H1 (cell line): ENCODE measurements around the gene GRAMD2A. TPM values are rescaled to one million over a fixed set of nuclear protein-coding genes. Genes with fewer than 3 reads are reported as not detected.

Source experiments
- CTCF ChIA-PET: fragments of 300-600 bp; sonication (Branson Sonifier 250); formaldehyde crosslinking; loops from one replicate; lab custom pipeline; 2021; ENCODE audit not compliant: partially characterized antibody; lab: Charles Lee
- POLR2A ChIA-PET: fragments of 300-600 bp; sonication (Branson Sonifier 250); formaldehyde crosslinking; loops from one replicate; lab custom pipeline; 2021; ENCODE audit warnings: inconsistent platforms; ENCODE audit not compliant: partially characterized antibody; lab: Charles Lee
- DNase-seq, 2 experiments: peaks; one replicate each; pipeline versions ENCODE4 v3.0.0 to v3.0.0-alpha.2; 2010 to 2022; ENCODE audit warnings: low spot score in 2 of 2, low read depth in 1 of 2, mixed read lengths in 1 of 2
- FAIRE-seq: peaks from 2 replicates; lab custom pipeline; 2011; peaks lifted over from hg19 to GRCh38; lab: Jason Lieb, UNC
- H2AFZ ChIP-seq: 2 replicates; pipeline ENCODE4 v1.8.1; 2012; ENCODE audit warnings: low read length, inconsistent platforms
- H2AK5ac ChIP-seq: 2 replicates; pipeline ENCODE4 v1.6.1; 2013; ENCODE audit warnings: low read depth, low read length
- H2BK120ac ChIP-seq: replicated peaks from 2 replicates; pipeline ENCODE3; 2013; ENCODE audit warnings: low read depth, low read length, inconsistent platforms
- H2BK12ac ChIP-seq: 2 replicates; pipeline ENCODE4 v1.6.1; 2013; ENCODE audit warnings: low read depth, low read length
- H2BK15ac ChIP-seq: 2 replicates; pipeline ENCODE4 v1.6.1; 2013; ENCODE audit warnings: low read length
- H2BK20ac ChIP-seq: 2 replicates; pipeline ENCODE4 v1.6.1; 2013; ENCODE audit warnings: low read length
- H2BK5ac ChIP-seq: 2 replicates; pipeline ENCODE4 v1.6.1; 2013; ENCODE audit warnings: low read depth, low read length
- H3K14ac ChIP-seq: 2 replicates; pipeline ENCODE4 v1.6.1; 2013; ENCODE audit warnings: inconsistent platforms; ENCODE audit not compliant: insufficient read length
- H3K18ac ChIP-seq: 2 replicates; pipeline ENCODE4 v1.6.1; 2013; ENCODE audit warnings: low read length; ENCODE audit errors: extremely low read depth
- H3K23ac ChIP-seq: 2 replicates; pipeline ENCODE4 v1.6.1; 2013; ENCODE audit warnings: inconsistent platforms; ENCODE audit not compliant: insufficient read length
- H3K23me2 ChIP-seq: 2 replicates; pipeline ENCODE4 v1.6.1; 2013; ENCODE audit warnings: low read depth, low read length
- H3K27ac ChIP-seq: 2 replicates; pipeline ENCODE4 v1.6.1; 2011; ENCODE audit warnings: low read depth, low read length, inconsistent platforms
- H3K27me3 ChIP-seq, 4 experiments: replicated peaks in 1 of 4; 1 replicate in 1 of 4; 2 replicates in 3 of 4; pipeline versions ENCODE4 v1.6.1 to v1.8.1; 2011 to 2013; ENCODE audit warnings: low read length in 3 of 4, mild to moderate bottlenecking in 3 of 4, inconsistent platforms in 2 of 4, mixed read lengths in 2 of 4, moderate library complexity in 1 of 4; ENCODE audit not compliant: control insufficient read depth in 3 of 4, insufficient read depth in 3 of 4; ENCODE audit errors: extremely low read depth in 1 of 4
- H3K36me3 ChIP-seq, 4 experiments: 2 replicates each; pipeline versions ENCODE4 v1.6.1 to v1.8.1; 2011 to 2013; ENCODE audit warnings: mild to moderate bottlenecking in 4 of 4, low read length in 3 of 4, moderate library complexity in 2 of 4, control low read depth in 1 of 4, inconsistent platforms in 1 of 4; ENCODE audit not compliant: insufficient read depth in 4 of 4, control insufficient read depth in 2 of 4
- H3K4ac ChIP-seq: replicated peaks from 2 replicates; pipeline ENCODE3; 2013; ENCODE audit warnings: low read length, low read depth, mixed read lengths, inconsistent platforms; ENCODE audit not compliant: insufficient read length
- H3K4me1 ChIP-seq, 4 experiments: replicated peaks in 1 of 4; 1 replicate in 1 of 4; 2 replicates in 3 of 4; pipeline versions ENCODE4 v1.6.1 to v1.8.1; 2011 to 2013; ENCODE audit warnings: low read length in 3 of 4, inconsistent platforms in 2 of 4, mixed read lengths in 1 of 4; ENCODE audit not compliant: insufficient read depth in 4 of 4, control insufficient read depth in 3 of 4
- H3K4me2 ChIP-seq, 2 experiments: 2 replicates each; pipeline versions ENCODE4 v1.6.1 to v1.8.1; 2011 to 2013; ENCODE audit warnings: low read depth in 2 of 2, low read length in 2 of 2, control low read depth in 1 of 2, inconsistent platforms in 1 of 2, mild to moderate bottlenecking in 1 of 2; ENCODE audit not compliant: insufficient read depth in 1 of 2
- H3K4me3 ChIP-seq, 4 experiments: fragments of 200-600, 300-600 bp in 1 of 4; sonication (generic), shearing (Covaris generic), sonication (Bioruptor Twin) in 1 of 4; 2 replicates each; pipeline versions ENCODE4 v1.5.1 to v1.8.1; 2011 to 2016; ENCODE audit warnings: low read length in 4 of 4, low read depth in 3 of 4, control low read depth in 2 of 4, inconsistent platforms in 2 of 4, mild to moderate bottlenecking in 2 of 4, mixed read lengths in 1 of 4, moderate library complexity in 1 of 4; ENCODE audit not compliant: insufficient read depth in 2 of 4; ENCODE audit errors: extremely low read depth in 1 of 4
- H3K56ac ChIP-seq: replicated peaks from 2 replicates; pipeline ENCODE3; 2013; ENCODE audit warnings: low read depth, mild to moderate bottlenecking, mixed read lengths, low read length, inconsistent platforms; ENCODE audit not compliant: insufficient read length
- H3K79me1 ChIP-seq: 2 replicates; pipeline ENCODE4 v1.6.1; 2013; ENCODE audit warnings: low read depth, low read length, control low read depth
- H3K79me2 ChIP-seq, 2 experiments: 2 replicates each; pipeline versions ENCODE4 v1.6.1 to v1.8.1; 2012 to 2013; ENCODE audit warnings: low read length in 2 of 2, mild to moderate bottlenecking in 2 of 2, inconsistent platforms in 1 of 2; ENCODE audit not compliant: insufficient read depth in 2 of 2, control insufficient read depth in 1 of 2
- H3K9ac ChIP-seq, 4 experiments: replicated peaks in 1 of 4; 1 replicate in 1 of 4; 2 replicates in 3 of 4; pipeline versions ENCODE4 v1.6.1 to v1.8.1; 2011 to 2013; ENCODE audit warnings: low read depth in 3 of 4, low read length in 3 of 4, control low read depth in 2 of 4, mild to moderate bottlenecking in 2 of 4, moderate library complexity in 2 of 4, inconsistent platforms in 1 of 4; ENCODE audit errors: extremely low read depth in 1 of 4
- H3K9me3 ChIP-seq, 2 experiments: 2 replicates each; pipeline versions ENCODE4 v1.6.1 to v1.8.1; 2012 to 2013; ENCODE audit warnings: mild to moderate bottlenecking in 2 of 2, moderate library complexity in 2 of 2, control low read depth in 1 of 2, inconsistent platforms in 1 of 2, low read depth in 1 of 2, low read length in 1 of 2, mixed read lengths in 1 of 2; ENCODE audit not compliant: insufficient read depth in 2 of 2
- H4K20me1 ChIP-seq, 2 experiments: replicated peaks in 1 of 2; 2 replicates each; pipeline versions ENCODE3 to v1.8.1; 2011 to 2013; ENCODE audit warnings: inconsistent platforms in 2 of 2, low read length in 2 of 2, mild to moderate bottlenecking in 1 of 2; ENCODE audit not compliant: insufficient read depth in 2 of 2, control insufficient read depth in 1 of 2
- H4K5ac ChIP-seq: 2 replicates; pipeline ENCODE4 v1.6.1; 2013; ENCODE audit warnings: low read length, low read depth, mixed read lengths, inconsistent platforms; ENCODE audit not compliant: insufficient read length
- H4K8ac ChIP-seq: 2 replicates; pipeline ENCODE4 v1.8.0; 2013; ENCODE audit warnings: mild to moderate bottlenecking, moderate library complexity, low read length, inconsistent platforms; ENCODE audit not compliant: insufficient read depth; ENCODE audit errors: extremely low read depth
- H4K91ac ChIP-seq: replicated peaks from 2 replicates; pipeline ENCODE3; 2013; ENCODE audit warnings: low read length, mixed read lengths, inconsistent platforms; ENCODE audit not compliant: insufficient read length
- NANOG ChIP-seq: IDR thresholded peaks from 2 replicates; pipeline ENCODE4 v1.6.1; 2011; ENCODE audit warnings: low read length, low read depth, mild to moderate bottlenecking, inconsistent platforms; ENCODE audit not compliant: insufficient read depth, poor library complexity, severe bottlenecking
- RFX5 ChIP-seq: IDR thresholded peaks from 2 replicates; pipeline ENCODE4 v1.6.1; 2011; ENCODE audit warnings: low read depth, low read length, improper control_type of control experiment, borderline replicate concordance
- RNF2 ChIP-seq: fragments of 200-900, 300-1000 bp; sonication (generic); IDR thresholded peaks from 2 replicates; pipeline ENCODE4 v1.7.1; 2016; ENCODE audit warnings: borderline replicate concordance, low read depth, mild to moderate bottlenecking, antibody characterized with exemption, low read length; ENCODE audit not compliant: poor library complexity, severe bottlenecking; ENCODE audit errors: missing control alignments
- TBP ChIP-seq: IDR thresholded peaks from 2 replicates; pipeline ENCODE4 v1.6.1; 2011; ENCODE audit warnings: low read depth, low read length, improper control_type of control experiment
- YY1 ChIP-seq: IDR thresholded peaks from 2 replicates; pipeline ENCODE4 v1.6.1; 2011; ENCODE audit warnings: low read depth, mild to moderate bottlenecking, low read length
- WGBS, 2 experiments: shearing (Covaris generic) in 1 of 2; methylation state at CpG; one replicate each; pipeline versions ENCODE4 v1.1.6 to v1.1.7; 2013 to 2015; ENCODE audit warnings: low lambda C conversion rate in 2 of 2, mixed read lengths in 2 of 2, inconsistent platforms in 1 of 2, low coverage in 1 of 2, missing lambda C conversion rate in 1 of 2; ENCODE audit not compliant: insufficient replicate concordance in 2 of 2, insufficient coverage in 1 of 2, insufficient read length in 1 of 2; ENCODE audit errors: extremely low coverage in 1 of 2, missing lambda C conversion rate in 1 of 2; 5-methylcytosine and 5-hydroxymethylcytosine counted together
- polyA plus RNA-seq, 7 experiments: library from polyadenylated mRNA; depleted of rRNA in 3 of 7; stranded (reverse) in 5 of 7; unstranded in 2 of 7; fragments of >200 nt in 5 of 7; fragments of 200-250 nt in 2 of 7; gene quantifications; 1 replicate in 5 of 7; 2 replicates in 1 of 7; 4 replicates in 1 of 7; pipeline versions ENCODE4 v1.2.1 to v1.2.3, GENCODE V29; 2011 to 2013; ENCODE audit warnings: missing spikeins in 2 of 7, mixed read lengths in 2 of 7
- total RNA-seq: library from RNA; stranded (reverse); fragmentation: NEBNext Ultra II Directional; extraction: Animal tissue kit (Norgen Biotek cat#: 25700); gene quantifications from 2 replicates; pipeline ENCODE4 v1.2.1, GENCODE V29; 2021
- TF ChIP-seq, protein P1 (sequence below): IDR thresholded peaks from 2 replicates; pipeline ENCODE4 v1.6.1; 2012; ENCODE audit warnings: low read length, inconsistent platforms
- TF ChIP-seq, protein P2 (sequence below), 3 experiments: IDR thresholded peaks; 1 replicate in 2 of 3; 2 replicates in 1 of 3; pipeline versions ENCODE4 v1.5.1 to v1.6.1; 2011; ENCODE audit warnings: low read length in 3 of 3, mild to moderate bottlenecking in 3 of 3, inconsistent platforms in 2 of 3, low read depth in 1 of 3, moderate library complexity in 1 of 3; ENCODE audit not compliant: insufficient read depth in 1 of 3; ENCODE audit errors: control extremely low read depth in 1 of 3

GRAMD2A gene
- total and polyA plus RNA-seq, 2 of the 8 experiments (the other 6 are each of a cell fraction or from before 2014, with no cell fraction given), result 0.57 to 1.5 TPM

DNA sequence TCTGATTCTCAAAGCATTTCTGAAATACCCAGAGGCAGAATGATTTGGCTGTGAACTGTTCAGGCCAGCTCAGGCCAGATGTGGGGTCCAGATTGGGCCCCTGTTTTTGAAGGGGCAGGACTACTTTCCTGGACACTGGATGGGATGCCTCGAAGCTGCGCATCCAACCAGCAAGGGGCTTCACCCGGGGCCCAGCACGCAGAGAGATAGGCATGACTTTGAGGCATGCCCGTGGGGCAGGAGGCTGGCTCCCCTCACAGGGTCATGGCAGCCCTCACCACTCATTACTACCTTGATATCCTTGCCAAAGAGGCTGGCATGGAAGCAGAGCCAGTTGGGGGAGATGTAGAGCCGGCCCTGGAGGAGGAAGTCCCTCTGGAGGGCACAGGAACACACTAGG, 30.1 kb downstream of the GRAMD2A start:
- H2AK5ac ChIP-seq, result no peak overlapping the region
- H3K56ac ChIP-seq, result no peak overlapping the region
- no peak overlapping the region for H3K4me2 ChIP-seq
- no peak overlapping the region for H2BK5ac ChIP-seq
- H3K9me3 ChIP-seq, result no peaks in the 10 kb centered on the region
- CTCF ChIA-PET, result interaction anchor here (0.6 to 1.4 kb wide), 3 partner anchors 9 to 13 kb away, joined by 3 to 4 read pairs (median 3); no protein-coding TSS in a partner anchor
- H3K4ac ChIP-seq, result no peak overlapping the region
- H4K20me1 ChIP-seq, result no peaks in the 10 kb centered on the region
- H3K9ac ChIP-seq, result no peak overlapping the region
- H2BK12ac ChIP-seq, result no peak overlapping the region
- no peaks in the 10 kb centered on the region for H3K36me3 ChIP-seq
- H4K8ac ChIP-seq, result no peak overlapping the region
- peaks cover 0 to 8% (median 2%) of the 10 kb centered on the region in 4 experiments; a peak in 3 of 7 replicates for H3K4me1 ChIP-seq
- H3K4me3 ChIP-seq, result no peak overlapping the region
- no peaks in the 10 kb centered on the region for H3K79me2 ChIP-seq
- no peak for DNase-seq
- no peak overlapping the region for H4K91ac ChIP-seq
- H3K18ac ChIP-seq, result no peak overlapping the region
- H2BK15ac ChIP-seq, result no peak overlapping the region
- H2AFZ ChIP-seq, result no peak overlapping the region
- no peak overlapping the region for H3K27ac ChIP-seq
- POLR2A ChIA-PET, result no interaction called here
- no peak overlapping the region for H2BK20ac ChIP-seq
- FAIRE-seq, result no peak
- H3K79me1 ChIP-seq, result no peaks in the 10 kb centered on the region
- H3K23ac ChIP-seq, result no peak overlapping the region
- TF ChIP-seq RNF2, result no peak
- no peak for TF ChIP-seq YY1
- TF ChIP-seq TBP, result no peak
- TF ChIP-seq RFX5, result no peak
- TF ChIP-seq, protein P1, sequence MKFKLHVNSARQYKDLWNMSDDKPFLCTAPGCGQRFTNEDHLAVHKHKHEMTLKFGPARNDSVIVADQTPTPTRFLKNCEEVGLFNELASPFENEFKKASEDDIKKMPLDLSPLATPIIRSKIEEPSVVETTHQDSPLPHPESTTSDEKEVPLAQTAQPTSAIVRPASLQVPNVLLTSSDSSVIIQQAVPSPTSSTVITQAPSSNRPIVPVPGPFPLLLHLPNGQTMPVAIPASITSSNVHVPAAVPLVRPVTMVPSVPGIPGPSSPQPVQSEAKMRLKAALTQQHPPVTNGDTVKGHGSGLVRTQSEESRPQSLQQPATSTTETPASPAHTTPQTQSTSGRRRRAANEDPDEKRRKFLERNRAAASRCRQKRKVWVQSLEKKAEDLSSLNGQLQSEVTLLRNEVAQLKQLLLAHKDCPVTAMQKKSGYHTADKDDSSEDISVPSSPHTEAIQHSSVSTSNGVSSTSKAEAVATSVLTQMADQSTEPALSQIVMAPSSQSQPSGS, result no peak
- TF ChIP-seq, protein P2, sequence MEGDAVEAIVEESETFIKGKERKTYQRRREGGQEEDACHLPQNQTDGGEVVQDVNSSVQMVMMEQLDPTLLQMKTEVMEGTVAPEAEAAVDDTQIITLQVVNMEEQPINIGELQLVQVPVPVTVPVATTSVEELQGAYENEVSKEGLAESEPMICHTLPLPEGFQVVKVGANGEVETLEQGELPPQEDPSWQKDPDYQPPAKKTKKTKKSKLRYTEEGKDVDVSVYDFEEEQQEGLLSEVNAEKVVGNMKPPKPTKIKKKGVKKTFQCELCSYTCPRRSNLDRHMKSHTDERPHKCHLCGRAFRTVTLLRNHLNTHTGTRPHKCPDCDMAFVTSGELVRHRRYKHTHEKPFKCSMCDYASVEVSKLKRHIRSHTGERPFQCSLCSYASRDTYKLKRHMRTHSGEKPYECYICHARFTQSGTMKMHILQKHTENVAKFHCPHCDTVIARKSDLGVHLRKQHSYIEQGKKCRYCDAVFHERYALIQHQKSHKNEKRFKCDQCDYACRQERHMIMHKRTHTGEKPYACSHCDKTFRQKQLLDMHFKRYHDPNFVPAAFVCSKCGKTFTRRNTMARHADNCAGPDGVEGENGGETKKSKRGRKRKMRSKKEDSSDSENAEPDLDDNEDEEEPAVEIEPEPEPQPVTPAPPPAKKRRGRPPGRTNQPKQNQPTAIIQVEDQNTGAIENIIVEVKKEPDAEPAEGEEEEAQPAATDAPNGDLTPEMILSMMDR (IDR thresholded peaks at IDR 0.05; ENCODE audit: control extremely low read depth in 1 of 3, insufficient read depth in 1 of 3, low read depth in 1 of 3, low read length in 3 of 3), result no peak
- no peak for TF ChIP-seq NANOG
- 87% methylated on average over 5 of the region's 6 CpGs; no CpG with 5 or more reads in 1 of the 2 experiments for WGBS, 2 experiments
- no peaks in the 10 kb centered on the region for H3K27me3 ChIP-seq
- H3K23me2 ChIP-seq, result no peaks in the 10 kb centered on the region
- H4K5ac ChIP-seq, result no peak overlapping the region
- no peak overlapping the region for H3K14ac ChIP-seq
- no peak overlapping the region for H2BK120ac ChIP-seq
